Right lobe of liver (tissue), 6 donors: Measurements from ENCODE around the gene SNX30. TPM values are rescaled to one million over a fixed set of nuclear protein-coding genes. Genes with fewer than 3 reads are reported as not detected.

Experiments used
- ATAC-seq, 4 donors: fragments of 200-7000 bp; cut with Tn5 transposase; one replicate each; pipeline ENCODE4 v1.9.1; 2020; ENCODE audit warnings: mild to moderate bottlenecking in 4 of 4, moderate library complexity in 4 of 4
- DNase-seq, 3 donors: peaks; one replicate each; pipeline ENCODE4 v3.0.0-alpha.2; 2020
- H3K27ac ChIP-seq, 3 donors: fragments of 200-600 bp; one replicate each; pipeline ENCODE4 v1.8.0; 2022
- H3K27me3 ChIP-seq, 2 donors: fragments of 200-600 bp; one replicate each; pipeline ENCODE4 v1.8.0; 2022
- H3K36me3 ChIP-seq, 4 donors: fragments of 200-600 bp; sonication (generic) in 1 of 4; one replicate each; pipeline versions ENCODE4 v1.5.1 to v1.8.0; 2017 to 2022; ENCODE audit warnings: control low read depth in 1 of 4
- H3K4me1 ChIP-seq, 4 donors: fragments of 200-600 bp; sonication (generic) in 1 of 4; one replicate each; pipeline versions ENCODE4 v1.5.1 to v1.8.0; 2017 to 2022; ENCODE audit warnings: control low read depth in 1 of 4
- H3K4me3 ChIP-seq, 3 donors: fragments of 200-600 bp; one replicate each; pipeline ENCODE4 v1.8.0; 2022
- H3K9me3 ChIP-seq, 4 donors: fragments of 200-600 bp; sonication (generic) in 1 of 4; one replicate each; pipeline versions ENCODE4 v1.5.1 to v1.8.0; 2017 to 2022; ENCODE audit warnings: control low read depth in 1 of 4
- POLR2A ChIP-seq: fragments of 450-650 bp; IDR thresholded peaks from one replicate; pipeline ENCODE4 v1.6.1; 2017; ENCODE audit warnings: antibody characterized with exemption, mild to moderate bottlenecking
- WGBS: methylation state at CpG from one replicate; pipeline ENCODE4 v1.1.6; 2018; ENCODE audit warnings: low coverage, low lambda C conversion rate; ENCODE audit not compliant: insufficient coverage; ENCODE audit errors: missing lambda C conversion rate; 5-methylcytosine and 5-hydroxymethylcytosine counted together
- intact Hi-C, 2 donors: fragments of 100-400 bp; cut with DNase I; formaldehyde crosslinking; loops; one replicate each; pipeline versions ENCODE4 v1.11.2 to v1.14.1; 2022
- total RNA-seq, 6 experiments: library from RNA; depleted of rRNA in 2 of 6; stranded (reverse); fragments of >200 nt in 2 of 6; fragmentation: NEBNext Ultra II Directional in 3 of 6; extraction: Animal tissue kit (Norgen Biotek cat#: 25700) in 3 of 6; gene quantifications; one replicate each; pipeline versions ENCODE4 v1.1.0 to v1.2.4, GENCODE V29; 2016 to 2023
- TF ChIP-seq, protein P1 (sequence below), 4 donors: fragments of 200-600 bp in 3 of 4; fragments of 450-650 bp in 1 of 4; IDR thresholded peaks; one replicate each; pipeline versions ENCODE4 v1.5.1 to v1.8.0; 2016 to 2022; ENCODE audit warnings: antibody characterized with exemption in 4 of 4, mild to moderate bottlenecking in 2 of 4
- donor health status: DM: no; HTN: yes; CAD: no.
- donor health status: DM: no; HTN: no; CAD: no.
- donor health status: DM: no; HTN: no; CAD: no.
- donor health status: DM: no; HTN: yes; CAD: no.
- donor health status: DM: no; HTN: yes; CAD: no.

Gene SNX30
- total RNA-seq, 6 experiments from 2014 or later, result 5.2 to 9.0 (median 7.5) TPM

DNA sequence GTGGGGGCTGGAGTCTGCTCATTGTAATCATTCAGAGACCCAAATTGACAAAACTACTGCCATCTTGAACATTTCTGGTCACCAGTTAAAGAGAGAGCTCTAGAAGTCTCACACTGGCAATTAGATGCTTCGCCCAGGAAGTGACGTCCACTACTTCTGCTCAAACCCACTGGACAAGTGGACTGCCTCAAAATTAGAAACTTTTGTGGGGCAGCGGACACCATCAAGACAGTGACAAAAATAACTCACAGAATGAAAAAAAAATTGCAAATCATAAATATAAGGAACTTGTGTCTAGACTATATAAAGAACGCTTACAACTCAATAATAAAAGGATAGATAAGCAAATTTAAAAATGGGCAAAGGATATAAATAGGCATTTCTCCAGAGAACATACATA is 149.9 kb downstream of the SNX30 start:
- Histone ChIP-seq H3K9me3 (no peaks in the 10 kb centered on the region), H3K27me3 (no peaks in the 10 kb centered on the region), H3K4me3 (no peak overlapping the region), H3K4me1 (no peaks in the 10 kb centered on the region), H3K36me3 (no peaks in the 10 kb centered on the region), H3K27ac (no peak overlapping the region)
- no peak for DNase-seq
- 61% methylated on average over 4 of the region's 4 CpGs for WGBS
- TF ChIP-seq POLR2A, result no peak
- TF ChIP-seq, protein P1, sequence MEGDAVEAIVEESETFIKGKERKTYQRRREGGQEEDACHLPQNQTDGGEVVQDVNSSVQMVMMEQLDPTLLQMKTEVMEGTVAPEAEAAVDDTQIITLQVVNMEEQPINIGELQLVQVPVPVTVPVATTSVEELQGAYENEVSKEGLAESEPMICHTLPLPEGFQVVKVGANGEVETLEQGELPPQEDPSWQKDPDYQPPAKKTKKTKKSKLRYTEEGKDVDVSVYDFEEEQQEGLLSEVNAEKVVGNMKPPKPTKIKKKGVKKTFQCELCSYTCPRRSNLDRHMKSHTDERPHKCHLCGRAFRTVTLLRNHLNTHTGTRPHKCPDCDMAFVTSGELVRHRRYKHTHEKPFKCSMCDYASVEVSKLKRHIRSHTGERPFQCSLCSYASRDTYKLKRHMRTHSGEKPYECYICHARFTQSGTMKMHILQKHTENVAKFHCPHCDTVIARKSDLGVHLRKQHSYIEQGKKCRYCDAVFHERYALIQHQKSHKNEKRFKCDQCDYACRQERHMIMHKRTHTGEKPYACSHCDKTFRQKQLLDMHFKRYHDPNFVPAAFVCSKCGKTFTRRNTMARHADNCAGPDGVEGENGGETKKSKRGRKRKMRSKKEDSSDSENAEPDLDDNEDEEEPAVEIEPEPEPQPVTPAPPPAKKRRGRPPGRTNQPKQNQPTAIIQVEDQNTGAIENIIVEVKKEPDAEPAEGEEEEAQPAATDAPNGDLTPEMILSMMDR (IDR thresholded peaks at IDR 0.05), result no peak
- no peak for ATAC-seq
- intact Hi-C loops, result loop anchor here (10.0 kb wide), 1 partner anchor 56 kb away; no protein-coding TSS in a partner anchor

DNA sequence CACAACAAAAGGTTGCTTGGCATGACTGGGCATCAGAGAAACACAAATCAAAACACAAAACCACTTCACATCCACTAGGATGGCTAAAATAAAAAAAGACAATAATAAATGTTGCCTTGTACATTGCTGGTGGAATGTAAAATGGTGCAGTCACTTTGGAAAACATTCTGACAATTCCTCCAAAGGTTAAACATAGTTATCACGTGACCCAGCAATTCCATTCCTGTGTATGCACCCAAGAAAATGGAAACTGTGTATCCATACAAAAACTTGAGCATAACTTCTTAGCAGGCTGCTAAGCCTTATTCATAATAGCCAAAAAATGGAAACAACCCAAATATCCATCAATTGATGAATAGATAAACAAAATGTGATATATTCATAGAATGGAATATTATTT is 150.3 kb downstream of the SNX30 start:
- DNase-seq (no peak), ATAC-seq (no peak)
- Histone ChIP-seq H3K9me3 (no peaks in the 10 kb centered on the region), H3K4me1 (no peaks in the 10 kb centered on the region), H3K36me3 (no peaks in the 10 kb centered on the region), H3K27me3 (no peaks in the 10 kb centered on the region), H3K27ac (no peak overlapping the region), H3K4me3 (no peak overlapping the region)
- 33% methylated on average over 1 of the region's 1 CpG for WGBS
- no peak for TF ChIP-seq POLR2A
- TF ChIP-seq, protein P1 (IDR thresholded peaks at IDR 0.05), result no peak
- intact Hi-C loops, result loop anchor here (10.0 kb wide), 1 partner anchor 56 kb away; no protein-coding TSS in a partner anchor

DNA sequence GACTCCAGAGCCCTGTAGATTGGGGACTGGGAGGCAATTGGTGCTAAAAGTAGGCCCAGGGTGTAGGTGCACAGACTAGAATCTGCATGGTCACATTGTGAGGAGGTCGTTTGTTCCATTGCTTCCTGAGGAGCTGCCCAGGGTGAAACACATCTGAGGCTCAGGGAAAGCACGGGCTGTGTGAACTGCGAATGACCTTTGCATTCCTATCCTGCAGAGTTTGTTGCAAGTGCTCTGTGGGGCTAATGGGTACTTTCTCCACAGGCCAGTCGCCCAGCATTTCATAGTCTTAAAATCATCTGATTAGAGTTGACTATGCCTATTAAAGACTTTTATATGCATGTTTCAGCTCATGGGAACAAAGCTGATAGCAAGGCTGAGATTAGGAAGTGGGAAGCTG is 154.5 kb downstream of the SNX30 start:
- TF ChIP-seq, protein P1 (IDR thresholded peaks at IDR 0.05), result no peak
- TF ChIP-seq POLR2A, result no peak
- no peaks in the 10 kb centered on the region for H3K36me3 ChIP-seq
- WGBS, result 37% methylated on average over 2 of the region's 4 CpGs
- no peaks in the 10 kb centered on the region for H3K9me3 ChIP-seq
- DNase-seq (no peak), ATAC-seq (no peak)
- H3K4me3 ChIP-seq, result no peak overlapping the region
- no peaks in the 10 kb centered on the region for H3K27me3 ChIP-seq
- no peaks in the 10 kb centered on the region for H3K4me1 ChIP-seq
- H3K27ac ChIP-seq, result no peak overlapping the region
- intact Hi-C loops, result loop anchor here (10.0 kb wide), 1 partner anchor 60 kb away; no protein-coding TSS in a partner anchor

DNA sequence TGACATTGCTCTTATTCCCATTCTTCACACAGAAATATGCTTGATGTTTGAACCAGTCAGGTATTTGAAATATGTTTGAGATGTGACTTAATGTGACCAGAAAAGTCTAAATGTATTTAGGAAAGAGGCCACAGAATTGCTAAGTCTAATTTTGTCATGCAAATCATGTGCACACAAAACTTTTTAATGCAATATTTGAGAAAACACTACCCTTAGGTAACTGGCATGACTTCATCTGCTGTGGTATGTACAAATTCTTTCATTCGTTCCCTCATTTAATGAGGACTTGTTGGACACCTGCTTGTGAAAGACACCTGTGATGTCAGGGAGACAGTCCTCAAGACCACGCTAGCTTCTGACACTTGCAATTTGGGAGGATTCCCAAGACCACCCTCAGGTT is 161.2 kb downstream of the SNX30 start:
- H3K9me3 ChIP-seq, result no peaks in the 10 kb centered on the region
- ATAC-seq (no peak), DNase-seq (no peak)
- H3K27ac ChIP-seq, result no peak overlapping the region
- TF ChIP-seq, protein P1 (IDR thresholded peaks at IDR 0.05), result no peak
- TF ChIP-seq POLR2A, result no peak
- H3K36me3 ChIP-seq, result no peaks in the 10 kb centered on the region
- H3K4me3 ChIP-seq, result no peak overlapping the region
- H3K27me3 ChIP-seq, result no peaks in the 10 kb centered on the region
- intact Hi-C loops, result no loop called here
- WGBS, result 60% methylated on average over 1 of the region's 2 CpGs
- no peaks in the 10 kb centered on the region for H3K4me1 ChIP-seq

DNA sequence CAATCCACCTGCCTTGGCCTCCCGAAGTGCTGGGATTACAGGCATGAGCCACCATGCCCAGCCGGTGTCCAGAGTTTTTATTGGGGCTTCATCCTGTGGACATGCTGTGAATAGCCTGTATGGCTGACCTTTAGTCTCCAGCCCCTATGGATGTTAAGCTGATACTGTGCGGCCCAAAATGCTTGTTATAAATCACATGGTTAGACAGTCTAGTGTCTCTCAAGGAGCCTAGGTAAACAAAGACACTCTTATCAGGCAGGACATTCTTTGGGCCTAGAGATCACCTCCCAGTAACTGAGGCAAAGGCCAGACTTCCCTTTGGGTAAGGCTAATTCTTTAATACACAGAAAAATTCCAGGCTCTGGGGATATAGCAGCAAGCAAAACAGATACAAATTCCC is 162.1 kb downstream of the SNX30 start:
- intact Hi-C loops, result no loop called here
- 69% methylated on average over 2 of the region's 3 CpGs for WGBS

More for the DNA sequence above, 162.1 kb downstream of the SNX30 start:
- no peak for DNase-seq
- TF ChIP-seq POLR2A, result no peak
- TF ChIP-seq, protein P1 (IDR thresholded peaks at IDR 0.05), result no peak
- Histone ChIP-seq H3K27ac (no peak overlapping the region), H3K9me3 (no peaks in the 10 kb centered on the region), H3K36me3 (no peaks in the 10 kb centered on the region), H3K4me3 (no peak overlapping the region), H3K4me1 (no peaks in the 10 kb centered on the region), H3K27me3 (no peaks in the 10 kb centered on the region)
- no peak for ATAC-seq
